Type B pancreatic cell (in vitro differentiated cells): ENCODE measurements around the gene FBP2. TPM values are rescaled to one million over a fixed set of nuclear protein-coding genes. Genes with fewer than 3 reads are reported as not detected.
"Not testable (repeated sequence)": the region's sequence is repeated elsewhere in the genome, so short reads cannot be mapped to it uniquely, and the experiment has no call there.

Experiments
- DNase-seq: peaks from one replicate; pipeline ENCODE4 v3.0.0; 2021; ENCODE audit warnings: mixed read lengths; ENCODE audit not compliant: unreplicated experiment; ENCODE audit errors: extremely low spot score
- H3K27ac Mint-ChIP-seq: 2 replicates; pipeline ENCODE4 v1.8.0; 2021; ENCODE audit warnings: mild to moderate bottlenecking, mixed read lengths
- H3K27me3 Mint-ChIP-seq: 2 replicates; pipeline ENCODE4 v1.8.0; 2021; ENCODE audit warnings: mixed read lengths
- H3K36me3 Mint-ChIP-seq: 2 replicates; pipeline ENCODE4 v1.8.0; 2021; ENCODE audit warnings: mixed read lengths
- H3K4me1 Mint-ChIP-seq: one replicate; pipeline ENCODE4 v1.8.0; 2021; ENCODE audit warnings: mixed read lengths; ENCODE audit not compliant: unreplicated experiment
- H3K4me3 Mint-ChIP-seq: 2 replicates; pipeline ENCODE4 v1.8.0; 2021; ENCODE audit warnings: mild to moderate bottlenecking, mixed read lengths
- H3K9me3 Mint-ChIP-seq: 2 replicates; pipeline ENCODE4 v1.8.0; 2021; ENCODE audit warnings: mixed read lengths
- CTCF ChIP-seq: fragments of 200-600 bp; sonication (generic); conservative IDR thresholded peaks from 2 replicates; pipeline ENCODE4 v1.5.0; 2021; ENCODE audit warnings: antibody characterized with exemption, mild to moderate bottlenecking
- total RNA-seq: library from RNA; stranded (reverse); gene quantifications from 2 replicates; pipeline ENCODE4 v1.2.1, GENCODE V29; 2021; ENCODE audit warnings: low replicate concordance

FBP2 gene
- total RNA-seq, 1 donor from 2014 or later = not detected

- DNase-seq = no peak
- Mint-ChIP-seq H3K4me3 (no peak overlapping the region), H3K27me3 (no peaks in the 10 kb centered on the region), H3K36me3 (peaks cover 11% of the 10 kb centered on the region), H3K4me1 (no peaks in the 10 kb centered on the region), H3K27ac (no peak overlapping the region), H3K9me3 (no peaks in the 10 kb centered on the region)
- no peak for TF ChIP-seq CTCF
Observed at GRCh38 chr9:94545940-94546339, 47.7 kb downstream of the FBP2 start.

- not testable (repeated sequence) for DNase-seq, H3K4me3 Mint-ChIP-seq, H3K9me3 Mint-ChIP-seq, H3K27ac Mint-ChIP-seq, H3K27me3 Mint-ChIP-seq, H3K36me3 Mint-ChIP-seq, H3K4me1 Mint-ChIP-seq
Observed at GRCh38 chr9:94544335-94544734, 49.3 kb downstream of the FBP2 start.

GRCh38 chr9:94538908-94539307, 54.7 kb downstream of the FBP2 start:
- no peaks in the 10 kb centered on the region for H3K9me3 Mint-ChIP-seq
- no peak overlapping the region for H3K27ac Mint-ChIP-seq
- no peak for DNase-seq
- TF ChIP-seq CTCF = no peak
- H3K4me1 Mint-ChIP-seq = no peaks in the 10 kb centered on the region
- H3K4me3 Mint-ChIP-seq = no peak overlapping the region
- H3K36me3 Mint-ChIP-seq = peaks cover 3% of the 10 kb centered on the region
- no peaks in the 10 kb centered on the region for H3K27me3 Mint-ChIP-seq

GRCh38 chr9:94534901-94535300, 58.7 kb downstream of the FBP2 start:
- Mint-ChIP-seq H3K9me3 (no peaks in the 10 kb centered on the region), H3K36me3 (no peaks in the 10 kb centered on the region), H3K4me1 (no peaks in the 10 kb centered on the region), H3K27ac (no peak overlapping the region), H3K27me3 (no peaks in the 10 kb centered on the region), H3K4me3 (no peak overlapping the region)
- no peak for DNase-seq
- no peak for TF ChIP-seq CTCF

GRCh38 chr9:94533601-94534000, 60.0 kb downstream of the FBP2 start:
- Mint-ChIP-seq H3K36me3 (no peaks in the 10 kb centered on the region), H3K4me3 (no peak overlapping the region), H3K4me1 (no peaks in the 10 kb centered on the region), H3K27me3 (no peaks in the 10 kb centered on the region), H3K27ac (no peak overlapping the region), H3K9me3 (no peaks in the 10 kb centered on the region)
- no peak for DNase-seq
- TF ChIP-seq CTCF = no peak

GRCh38 chr9:94533155-94533554, 60.5 kb downstream of the FBP2 start:
- H3K36me3 Mint-ChIP-seq = no peaks in the 10 kb centered on the region
- no peaks in the 10 kb centered on the region for H3K27me3 Mint-ChIP-seq
- H3K27ac Mint-ChIP-seq = no peak overlapping the region
- H3K4me1 Mint-ChIP-seq = no peaks in the 10 kb centered on the region
- no peak overlapping the region for H3K4me3 Mint-ChIP-seq
- DNase-seq = no peak
- TF ChIP-seq CTCF = no peak
- H3K9me3 Mint-ChIP-seq = no peaks in the 10 kb centered on the region
